Thymus (tissue), 11 donors: Measurements from ENCODE around the gene PGP. TPM values are rescaled to one million over a fixed set of nuclear protein-coding genes. Genes with fewer than 3 reads are reported as not detected.

Experiments used
- DNase-seq, 9 donors: peaks; one replicate each; pipeline ENCODE4 v3.0.0-alpha.2; 2013; ENCODE audit warnings: low spot score in 9 of 9, low read depth in 6 of 9, missing footprints in 1 of 9
- H3K27ac ChIP-seq, 2 donors: one replicate each; pipeline ENCODE4 v1.5.1; 2013; ENCODE audit warnings: control low read depth in 1 of 2, low read depth in 1 of 2, low read length in 1 of 2, mild to moderate bottlenecking in 1 of 2, moderate library complexity in 1 of 2
- H3K27me3 ChIP-seq, 2 donors: one replicate each; pipeline ENCODE4 v1.5.1; 2013; ENCODE audit warnings: low read length in 1 of 2; ENCODE audit not compliant: control insufficient read depth in 2 of 2, insufficient read depth in 1 of 2
- H3K36me3 ChIP-seq, 2 donors: one replicate each; pipeline ENCODE4 v1.5.1; 2013; ENCODE audit warnings: low read length in 1 of 2, mild to moderate bottlenecking in 1 of 2, moderate library complexity in 1 of 2; ENCODE audit not compliant: control insufficient read depth in 2 of 2, insufficient read depth in 2 of 2
- H3K4me1 ChIP-seq, 2 donors: one replicate each; pipeline ENCODE4 v1.5.1; 2013; ENCODE audit warnings: low read length in 2 of 2; ENCODE audit not compliant: control insufficient read depth in 2 of 2, insufficient read depth in 2 of 2
- H3K4me3 ChIP-seq, 2 donors: one replicate each; pipeline ENCODE4 v1.5.1; 2013; ENCODE audit warnings: low read length in 2 of 2, control low read depth in 1 of 2, mild to moderate bottlenecking in 1 of 2
- H3K9me3 ChIP-seq, 2 donors: one replicate each; pipeline ENCODE4 v1.5.1; 2013; ENCODE audit warnings: low read length in 1 of 2, mild to moderate bottlenecking in 1 of 2; ENCODE audit not compliant: control insufficient read depth in 2 of 2, insufficient read depth in 1 of 2
- WGBS: extraction: QIAGEN DNeasy Blood & Tissue Kit; methylation state at CpG from one replicate; pipeline ENCODE4 v1.1.7; 2013; 5-methylcytosine and 5-hydroxymethylcytosine counted together
- polyA plus RNA-seq: library from polyadenylated mRNA; stranded (reverse); fragments of 200-250 nt; gene quantifications from one replicate; pipeline ENCODE4 v1.2.3, GENCODE V29; 2013
- total RNA-seq: library from RNA; stranded (reverse); fragments of 120-200 nt; gene quantifications from one replicate; pipeline ENCODE4 v1.2.4, GENCODE V29; 2013
- donor health status: healthy.

The PGP gene
- total and polyA plus RNA-seq, 2 donors: 12.4 to 12.9 TPM

GRCh38 chr16:2251296-2252111 lies 36.9 kb upstream of the PGP start, which contains the start of gene ECI1:
TSS of gene ECI1 (minus strand) at chr16:2251587. CDS start at chr16:2251566, 21 bp downstream.
- Histone ChIP-seq H3K4me3 (peak within 1 kb of the TSS; percentile 57 to 90), H3K27me3 (no peaks in the 10 kb centered on the region), H3K9me3 (peaks cover 0 to 3% of the 10 kb centered on the region in 2 donors), H3K4me1 (peaks cover 14 to 20% of the 10 kb centered on the region in 2 donors), H3K27ac (peak within 1 kb of the TSS; percentile 64 to 93), H3K36me3 (peaks cover 40 to 43% of the 10 kb centered on the region in 2 donors)
- peak in 8 of 9 donors; percentile 29 to 83 (median 62) for DNase-seq
- 5% methylated on average over 88 of the region's 88 CpGs for WGBS

GRCh38 chr16:2250652-2251295 lies 36.1 kb upstream of the PGP start:
- 18% methylated on average over 35 of the region's 35 CpGs for WGBS
- no peaks in the 10 kb centered on the region for H3K27me3 ChIP-seq
- peaks cover 0 to 3% of the 10 kb centered on the region in 2 donors for H3K9me3 ChIP-seq
- peak in 1 of 9 donors; percentile 49 for DNase-seq
- peak overlapping the region; percentile 55 to 90 for H3K4me3 ChIP-seq
- peaks cover 40 to 45% of the 10 kb centered on the region in 2 donors for H3K36me3 ChIP-seq
- H3K4me1 ChIP-seq: peaks cover 14 to 20% of the 10 kb centered on the region in 2 donors
- peak overlapping the region in 1 of 2 donors; percentile 93 for H3K27ac ChIP-seq

- H3K27ac ChIP-seq: no peak overlapping the region
- no peaks in the 10 kb centered on the region for H3K9me3 ChIP-seq
- peaks cover 7 to 11% of the 10 kb centered on the region in 2 donors for H3K4me1 ChIP-seq
- H3K4me3 ChIP-seq: no peak overlapping the region
- DNase-seq: no peak
- H3K27me3 ChIP-seq: no peaks in the 10 kb centered on the region
- 97% methylated on average over 18 of the region's 18 CpGs for WGBS
- H3K36me3 ChIP-seq: peaks cover 46 to 51% of the 10 kb centered on the region in 2 donors
These were observed 31.8 kb upstream of the PGP start for GRCh38 chr16:2246301-2246885.

- Histone ChIP-seq H3K27me3 (no peaks in the 10 kb centered on the region), H3K36me3 (peaks cover 48 to 51% of the 10 kb centered on the region in 2 donors), H3K9me3 (no peaks in the 10 kb centered on the region), H3K4me1 (peaks cover under 1 to 3% of the 10 kb centered on the region in 2 donors), H3K4me3 (no peak overlapping the region), H3K27ac (no peak overlapping the region)
- WGBS: 97% methylated on average over 30 of the region's 30 CpGs
- DNase-seq: no peak
These were observed 30.5 kb upstream of the PGP start for GRCh38 chr16:2244926-2245795.

GRCh38 chr16:2244301-2244700 lies 29.7 kb upstream of the PGP start:
- DNase-seq: no peak
- H3K9me3 ChIP-seq: no peaks in the 10 kb centered on the region
- H3K36me3 ChIP-seq: peaks cover 51 to 52% of the 10 kb centered on the region in 2 donors
- no peaks in the 10 kb centered on the region for H3K4me1 ChIP-seq
- no peaks in the 10 kb centered on the region for H3K27me3 ChIP-seq
- 97% methylated on average over 17 of the region's 17 CpGs for WGBS
- H3K27ac ChIP-seq: no peak overlapping the region
- no peak overlapping the region for H3K4me3 ChIP-seq

- H3K27me3 ChIP-seq: peaks cover 0 to 2% of the 10 kb centered on the region in 2 donors
- WGBS: over 99% methylated on average over 11 of the region's 11 CpGs
- H3K4me1 ChIP-seq: no peaks in the 10 kb centered on the region
- H3K27ac ChIP-seq: no peak overlapping the region
- no peaks in the 10 kb centered on the region for H3K9me3 ChIP-seq
- H3K4me3 ChIP-seq: no peak overlapping the region
- H3K36me3 ChIP-seq: peaks cover 50 to 52% of the 10 kb centered on the region in 2 donors
- DNase-seq: no peak
These were observed 29.1 kb upstream of the PGP start for GRCh38 chr16:2243781-2244180.

GRCh38 chr16:2243031-2243528 lies 28.4 kb upstream of the PGP start:
- 98% methylated on average over 19 of the region's 19 CpGs for WGBS

DNA sequence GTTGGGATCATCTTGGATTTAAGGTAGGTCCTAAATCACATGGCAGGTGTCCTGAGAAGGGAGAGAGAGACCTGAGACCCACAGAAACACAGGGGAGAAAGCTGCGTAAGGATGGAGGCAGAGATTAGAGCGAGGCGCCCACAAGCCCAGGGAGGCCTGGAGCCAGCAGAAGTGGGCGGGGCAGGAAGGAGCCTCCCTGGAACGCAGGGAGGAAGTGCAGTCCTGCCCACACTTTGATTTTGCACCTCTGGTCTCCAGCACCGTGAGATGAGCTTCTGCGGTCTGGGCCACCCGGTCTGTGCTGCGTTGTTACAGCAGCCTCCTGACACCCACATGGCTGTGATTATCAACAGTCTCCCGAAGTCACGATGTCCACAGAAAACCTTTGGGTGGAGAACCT lies 28.0 kb upstream of the PGP start:
- WGBS: 97% methylated on average over 11 of the region's 11 CpGs
- H3K36me3 ChIP-seq: peaks cover 47 to 49% of the 10 kb centered on the region in 2 donors
- no peak overlapping the region for H3K27ac ChIP-seq
- no peaks in the 10 kb centered on the region for H3K9me3 ChIP-seq
- H3K4me3 ChIP-seq: no peak overlapping the region
- no peak for DNase-seq
- peaks cover 6 to 14% of the 10 kb centered on the region in 2 donors for H3K27me3 ChIP-seq
- no peaks in the 10 kb centered on the region for H3K4me1 ChIP-seq

More at GRCh38 chr16:2243031-2243528, 28.4 kb upstream of the PGP start:
- no peak overlapping the region for H3K4me3 ChIP-seq
- H3K4me1 ChIP-seq: no peaks in the 10 kb centered on the region
- DNase-seq: no peak
- peaks cover under 1 to 9% of the 10 kb centered on the region in 2 donors for H3K27me3 ChIP-seq
- H3K36me3 ChIP-seq: peaks cover 47 to 49% of the 10 kb centered on the region in 2 donors
- H3K9me3 ChIP-seq: no peaks in the 10 kb centered on the region
- no peak overlapping the region for H3K27ac ChIP-seq
